Measurements from ENCODE around the gene CAGE1.

Gene CAGE1
- total RNA-seq: 4.1 to 5.2 reads per million in 2 donors

- DNase-seq: peak; percentile 88 to 97 (median 94)
Measured at GRCh38 chr6:7389451-7390225, at the start of gene CAGE1, which contains the start of gene RIOK1. CAGE1 (minus strand) TSS chr6:7389742; CDS start chr6:7387173, 2,569 bp downstream. RIOK1 (plus strand) TSS chr6:7389808; CDS start chr6:7390003, 195 bp downstream.

DNA sequence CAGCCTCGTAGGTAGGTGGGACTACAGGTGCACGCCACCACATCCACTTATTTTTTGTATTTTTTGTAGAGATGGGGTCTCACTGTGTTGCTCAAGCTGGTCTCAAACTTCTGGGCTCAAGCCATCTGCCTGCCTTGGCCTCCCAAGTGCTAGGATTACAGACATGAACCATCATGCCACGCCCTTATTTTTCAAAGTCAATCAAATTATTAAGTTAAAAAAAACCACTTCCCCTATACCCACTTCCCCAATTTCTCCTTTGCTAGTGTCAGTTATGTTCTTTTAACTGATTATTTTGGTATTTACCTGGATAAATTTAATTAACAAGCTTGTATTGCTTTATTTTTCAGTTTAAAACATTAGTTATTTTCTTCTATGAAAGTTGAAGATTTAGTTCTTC, 49.7 kb upstream of the CAGE1 start:
- DNase-seq: no peak

GRCh38 chr6:7438011-7438410, 48.5 kb upstream of the CAGE1 start:
- no peak for DNase-seq

GRCh38 chr6:7434672-7435071, 45.1 kb upstream of the CAGE1 start:
- no peak for DNase-seq

- DNase-seq: no peak
Measured at GRCh38 chr6:7433121-7433617, 43.6 kb upstream of the CAGE1 start.

GRCh38 chr6:7432391-7433120, 43.0 kb upstream of the CAGE1 start:
- DNase-seq: no peak

DNA sequence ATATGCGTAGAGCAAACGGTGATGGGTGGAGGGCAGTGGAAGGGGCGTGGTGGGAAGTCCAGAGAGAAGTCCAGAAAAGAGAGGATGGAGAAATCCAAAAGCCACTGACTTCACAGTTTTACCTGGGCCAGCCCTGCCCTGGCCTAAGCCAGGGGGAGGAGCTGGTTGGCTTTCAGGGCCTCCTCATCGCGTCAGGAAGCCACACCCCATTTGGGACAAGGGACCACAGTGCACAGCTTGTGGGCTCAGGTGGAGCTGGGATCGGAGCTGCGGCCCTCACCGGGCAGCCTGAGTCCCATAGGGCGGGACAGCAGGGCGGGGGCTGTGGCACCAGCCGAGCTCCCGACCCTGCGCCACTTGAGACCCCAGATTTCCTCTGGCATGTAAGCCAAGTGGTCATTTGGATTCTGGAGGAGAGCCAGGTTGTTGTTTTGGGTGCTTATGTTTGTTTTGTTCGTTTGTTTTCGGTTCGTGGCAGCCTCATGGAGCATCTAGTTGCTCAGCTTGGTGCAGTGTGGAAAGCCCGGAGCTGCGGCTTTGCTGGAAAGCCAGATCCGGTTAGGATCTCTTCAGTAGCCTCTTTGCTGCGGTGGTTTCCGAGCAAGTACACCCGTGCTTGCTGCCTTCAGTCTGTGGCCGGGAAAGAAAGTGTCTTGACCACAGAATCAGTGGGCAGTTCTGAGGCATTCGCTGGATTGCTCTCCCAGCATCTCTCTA, 42.3 kb upstream of the CAGE1 start:
- no peak for DNase-seq

GRCh38 chr6:7431313-7431673, 41.8 kb upstream of the CAGE1 start:
- DNase-seq: no peak

DNA sequence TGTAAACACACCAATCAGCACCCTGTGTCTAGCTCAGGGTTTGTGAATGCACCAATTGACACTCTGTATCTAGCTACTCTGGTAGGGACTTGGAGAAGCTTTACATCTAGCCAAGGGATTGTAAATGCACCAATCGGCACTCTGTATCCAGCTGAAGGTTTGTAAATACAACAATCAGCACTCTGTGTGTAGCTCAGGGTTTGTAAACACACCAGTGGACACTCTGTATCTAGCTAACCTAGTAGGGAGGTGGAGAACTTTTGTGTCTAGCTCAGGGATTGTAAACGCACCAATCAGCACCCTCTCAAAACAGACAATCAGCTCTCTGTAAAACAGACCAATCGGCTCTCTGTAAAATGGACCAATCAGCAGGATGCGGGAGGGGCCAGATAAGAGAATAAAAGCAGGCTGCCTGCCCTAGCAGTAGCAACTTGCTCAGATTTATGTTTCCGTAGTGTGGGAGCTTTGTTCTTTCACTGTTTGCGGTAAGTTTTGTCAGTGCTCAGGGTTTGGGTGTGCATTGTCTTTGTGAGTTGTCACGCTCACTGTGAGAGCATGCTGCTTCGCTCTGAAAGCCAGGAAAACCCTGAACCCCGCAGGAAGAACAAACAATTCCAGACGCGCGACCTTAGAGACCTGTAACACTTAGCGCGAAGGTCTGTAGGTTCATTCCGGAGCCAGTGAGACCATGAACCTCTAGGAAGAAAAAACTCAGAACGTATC, 37.1 kb upstream of the CAGE1 start:
- DNase-seq: peak in 1 of 5 experiments; percentile 11

DNA sequence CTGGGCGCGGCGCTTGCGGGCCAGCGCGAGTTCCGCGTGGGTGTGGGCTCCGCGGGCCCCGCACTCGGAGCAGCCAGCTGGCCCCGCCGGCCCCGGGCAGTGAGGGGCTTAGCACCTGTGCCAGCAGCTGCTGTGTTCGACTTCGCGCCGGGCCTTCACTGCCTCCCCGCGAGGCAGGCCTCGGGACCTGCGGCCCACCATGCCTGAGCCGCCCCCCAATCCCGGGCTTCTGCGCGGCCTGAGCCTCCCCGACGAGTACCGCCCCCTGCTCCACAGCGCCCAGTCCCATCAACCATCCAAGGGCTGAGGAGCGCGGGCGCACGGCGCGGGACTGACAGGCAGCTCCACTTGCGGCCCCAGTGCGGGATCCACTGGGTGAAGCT, 36.3 kb upstream of the CAGE1 start:
- no peak for DNase-seq

DNA sequence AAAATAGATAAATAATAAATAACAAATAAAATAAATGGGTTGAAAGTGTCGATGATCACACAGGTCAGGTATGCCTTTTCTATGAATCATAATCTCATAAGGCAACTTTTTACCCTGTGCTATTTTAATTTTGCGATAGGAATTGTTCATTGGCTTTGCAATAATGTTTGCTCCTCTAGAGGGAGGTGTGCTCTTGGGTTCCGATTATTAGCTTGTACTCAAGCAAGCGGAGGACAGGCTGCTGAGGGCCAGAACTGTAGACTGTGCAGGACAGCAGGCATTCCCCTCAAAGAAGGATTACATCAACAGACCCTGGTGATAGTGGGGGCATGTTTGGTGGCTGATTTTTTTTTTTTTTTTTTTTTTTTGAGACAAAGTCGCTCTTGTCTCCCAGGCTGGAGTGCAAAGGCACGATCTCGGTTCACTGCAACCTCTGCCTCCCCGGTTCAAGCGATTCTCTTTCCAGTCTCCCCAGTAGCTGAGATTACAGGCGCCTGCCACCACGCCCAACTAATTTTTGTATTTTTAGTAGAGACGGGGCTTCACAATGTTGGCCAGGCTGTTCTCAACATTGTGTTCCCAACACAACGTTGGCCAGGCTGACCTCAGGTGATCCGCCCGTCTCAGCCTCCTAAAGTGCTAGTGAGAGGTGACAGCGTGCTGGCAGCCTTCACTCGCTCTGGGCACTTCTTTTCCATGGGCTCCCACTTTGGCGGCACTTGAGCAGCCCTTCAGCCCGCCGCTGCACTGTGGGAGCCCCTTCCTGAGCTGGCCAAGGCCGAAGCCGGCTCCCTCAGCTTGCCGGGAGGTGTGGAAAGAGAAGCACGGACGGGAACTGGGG, 35.6 kb upstream of the CAGE1 start:
- no peak for DNase-seq

GRCh38 chr6:7424058-7424457, 34.5 kb upstream of the CAGE1 start:
- DNase-seq: no peak

DNA sequence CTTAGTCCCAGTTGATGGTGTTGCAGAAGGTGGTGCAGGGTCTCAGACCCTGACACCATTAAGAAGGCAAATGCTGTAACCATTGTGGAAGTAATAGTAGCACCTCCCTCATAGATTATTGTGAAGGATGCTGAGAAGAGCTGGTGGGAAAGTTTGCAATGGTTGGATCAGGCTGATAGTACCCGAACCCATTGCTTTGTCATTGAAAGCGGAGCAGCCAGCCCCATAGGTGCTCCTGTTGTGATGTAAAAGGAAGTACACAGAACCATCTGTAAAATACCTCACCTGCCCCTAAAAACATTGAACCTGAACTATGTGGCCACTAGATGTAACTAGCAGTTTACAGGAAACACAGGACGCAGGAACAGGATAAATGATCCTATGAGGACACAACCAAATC, 31.5 kb upstream of the CAGE1 start:
- DNase-seq: no peak

GRCh38 chr6:7419065-7419464, 29.5 kb upstream of the CAGE1 start:
- DNase-seq: peak in 1 of 5 experiments; percentile 31

GRCh38 chr6:7418238-7418905, 28.8 kb upstream of the CAGE1 start:
- DNase-seq: no peak

DNA sequence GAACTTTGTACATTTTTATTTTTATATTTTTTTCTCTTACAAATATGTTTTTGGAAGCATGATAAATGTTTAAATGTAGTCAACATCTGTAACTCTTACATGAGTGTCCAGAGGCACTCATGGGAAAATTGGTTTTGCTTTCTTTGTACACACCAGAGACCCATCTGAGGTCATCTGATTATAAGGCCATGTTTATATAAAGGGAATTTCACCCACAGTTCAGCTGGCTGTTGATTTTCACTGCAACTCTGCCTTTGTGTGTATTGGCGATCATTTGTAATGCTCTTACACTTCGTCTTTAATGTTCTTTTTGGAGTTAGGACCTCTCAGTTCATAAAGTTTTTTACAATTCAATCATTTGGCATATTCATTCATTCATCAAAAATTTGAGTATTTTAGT, 28.1 kb upstream of the CAGE1 start:
- no peak for DNase-seq

DNA sequence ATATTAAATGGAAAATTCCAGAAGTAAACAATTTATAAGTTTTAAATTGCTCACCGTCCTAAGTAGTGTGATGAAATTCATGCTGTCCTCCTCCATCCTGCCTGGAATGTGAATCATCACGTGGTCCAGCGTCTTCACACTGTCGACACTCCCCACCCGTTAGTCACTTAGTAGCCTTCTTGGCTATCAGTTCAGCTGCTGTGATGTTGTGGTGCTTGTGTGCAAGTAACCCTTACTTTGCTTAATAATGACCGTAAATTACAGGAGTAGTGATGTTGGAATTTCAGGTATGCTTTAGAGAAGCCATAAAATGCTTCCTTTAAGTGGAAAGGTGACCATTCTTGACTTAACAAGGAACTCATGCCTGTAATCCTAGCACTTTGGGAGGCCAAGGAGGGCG, 25.3 kb upstream of the CAGE1 start:
- DNase-seq: no peak

GRCh38 chr6:7413151-7413823, 23.7 kb upstream of the CAGE1 start:
- no peak for DNase-seq

DNA sequence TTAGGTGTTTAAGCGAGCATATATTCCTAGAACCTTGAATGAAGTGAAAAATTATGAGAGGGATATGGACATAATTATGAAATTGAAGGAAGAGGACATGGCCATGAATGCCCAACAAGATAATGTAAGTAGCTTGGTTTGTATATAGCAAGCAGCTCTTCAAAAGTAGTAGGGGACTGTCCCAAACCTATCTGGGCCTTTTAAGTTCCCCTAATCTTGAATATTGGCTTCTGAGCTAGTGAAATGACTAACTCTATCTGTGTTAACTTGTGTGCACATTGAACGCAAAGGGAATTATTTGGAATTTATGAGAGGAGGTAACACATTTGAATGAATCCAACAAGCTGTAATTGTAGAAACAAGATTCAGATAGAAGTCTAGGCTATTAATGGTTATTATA, 21.8 kb upstream of the CAGE1 start:
- no peak for DNase-seq

- no peak for DNase-seq
Measured at GRCh38 chr6:7410851-7411250, 21.3 kb upstream of the CAGE1 start.

GRCh38 chr6:7409740-7410139, 20.2 kb upstream of the CAGE1 start:
- DNase-seq: no peak
